HEK293 (cell line): Measurements from ENCODE around the gene PAF1.

Experiments used
- BCL11B ChIP-seq: fragments of 450-650 bp; formaldehyde crosslinking; IDR thresholded peaks from 2 replicates; pipeline ENCODE4 v1.5.1; 2016; ENCODE audit warnings: low read depth, missing biosample characterization, missing genetic modification characterization
- HOXD13 ChIP-seq: sonication (generic); formaldehyde crosslinking; IDR thresholded peaks from 2 replicates; pipeline ENCODE4 v1.8.0; 2022; ENCODE audit warnings: missing genetic modification reagents, borderline replicate concordance
- KLF8 ChIP-seq: fragments of 450-650 bp; formaldehyde crosslinking; IDR thresholded peaks from 2 replicates; pipeline ENCODE4 v1.5.1; 2016; ENCODE audit warnings: missing biosample characterization, missing genetic modification characterization
- PATZ1 ChIP-seq: fragments of 450-650 bp; formaldehyde crosslinking; IDR thresholded peaks from 2 replicates; pipeline ENCODE4 v1.5.1; 2016; ENCODE audit warnings: missing biosample characterization, missing genetic modification characterization
- PRDM1 ChIP-seq: fragments of 450-650 bp; formaldehyde crosslinking; IDR thresholded peaks from 2 replicates; pipeline ENCODE4; 2016; ENCODE audit warnings: missing biosample characterization, missing genetic modification characterization
- SCRT2 ChIP-seq: fragments of 450-650 bp; formaldehyde crosslinking; IDR thresholded peaks from 2 replicates; pipeline ENCODE4 v1.5.1; 2016; ENCODE audit warnings: missing biosample characterization, missing genetic modification characterization
- SETDB1 ChIP-seq: IDR thresholded peaks from one replicate; pipeline ENCODE4 v1.6.1; 2017; ENCODE audit warnings: mild to moderate bottlenecking, low read length, moderate library complexity, mixed read lengths; ENCODE audit not compliant: insufficient read length
- WT1 ChIP-seq: fragments of 450-650 bp; formaldehyde crosslinking; IDR thresholded peaks from 2 replicates; pipeline ENCODE4 v1.5.1; 2016; ENCODE audit warnings: missing biosample characterization, missing genetic modification characterization
- ZBTB10 ChIP-seq: fragments of 450-650 bp; formaldehyde crosslinking; IDR thresholded peaks from 2 replicates; pipeline ENCODE4 v1.5.1; 2016; ENCODE audit warnings: missing biosample characterization, missing genetic modification characterization
- ZBTB11 ChIP-seq: fragments of 450-650 bp; formaldehyde crosslinking; conservative IDR thresholded peaks from 2 replicates; pipeline ENCODE4 v1.5.1; 2016; ENCODE audit warnings: low read depth, missing biosample characterization, missing genetic modification characterization
- ZBTB17 ChIP-seq: fragments of 450-650 bp; formaldehyde crosslinking; IDR thresholded peaks from 2 replicates; pipeline ENCODE4 v1.5.1; 2016; ENCODE audit warnings: missing biosample characterization, missing genetic modification characterization
- ZBTB44 ChIP-seq: fragments of 450-650 bp; IDR thresholded peaks from 2 replicates; pipeline ENCODE4 v1.5.1; 2018; ENCODE audit warnings: missing biosample characterization, mild to moderate bottlenecking, missing genetic modification characterization
- ZBTB48 ChIP-seq: fragments of 450-650 bp; formaldehyde crosslinking; IDR thresholded peaks from 2 replicates; pipeline ENCODE4 v1.5.1; 2016; ENCODE audit warnings: missing biosample characterization, missing genetic modification characterization
- ZBTB7A ChIP-seq: fragments of 450-650 bp; formaldehyde crosslinking; IDR thresholded peaks from 2 replicates; pipeline ENCODE4 v1.5.1; 2016; ENCODE audit warnings: low read depth, missing biosample characterization, missing genetic modification characterization
- ZNF157 ChIP-seq: fragments of 450-650 bp; formaldehyde crosslinking; IDR thresholded peaks from 2 replicates; pipeline ENCODE4 v1.5.1; 2016; ENCODE audit warnings: missing biosample characterization, missing genetic modification characterization
- ZNF202 ChIP-seq: fragments of 450-650 bp; formaldehyde crosslinking; IDR thresholded peaks from 2 replicates; pipeline ENCODE4 v1.5.1; 2016; ENCODE audit warnings: missing biosample characterization, missing genetic modification characterization, borderline replicate concordance
- ZNF302 ChIP-seq: fragments of 450-650 bp; formaldehyde crosslinking; IDR thresholded peaks from 2 replicates; pipeline ENCODE4 v1.5.1; 2016; ENCODE audit warnings: missing biosample characterization, missing genetic modification characterization, low read depth
- ZNF335 ChIP-seq: fragments of 450-650 bp; formaldehyde crosslinking; conservative IDR thresholded peaks from 2 replicates; pipeline ENCODE4 v1.5.1; 2016; ENCODE audit warnings: missing biosample characterization, missing genetic modification characterization
- ZNF366 ChIP-seq: fragments of 450-650 bp; formaldehyde crosslinking; conservative IDR thresholded peaks from 2 replicates; pipeline ENCODE4 v1.5.1; 2016; ENCODE audit warnings: missing biosample characterization, missing genetic modification characterization
- ZNF549 ChIP-seq: fragments of 450-650 bp; IDR thresholded peaks from 2 replicates; pipeline ENCODE4 v1.5.1; 2018; ENCODE audit warnings: missing biosample characterization, missing genetic modification characterization, mild to moderate bottlenecking, inconsistent platforms, moderate library complexity
- ZNF596 ChIP-seq: fragments of 450-650 bp; IDR thresholded peaks from 2 replicates; pipeline ENCODE4 v1.5.0; 2018; ENCODE audit warnings: missing biosample characterization, mild to moderate bottlenecking, missing genetic modification characterization, moderate library complexity
- ZNF639 ChIP-seq: fragments of 450-650 bp; formaldehyde crosslinking; IDR thresholded peaks from 2 replicates; pipeline ENCODE4 v1.5.1; 2016; ENCODE audit warnings: missing biosample characterization, missing genetic modification characterization
- ZNF664 ChIP-seq: fragments of 450-650 bp; formaldehyde crosslinking; IDR thresholded peaks from 2 replicates; pipeline ENCODE4 v1.5.1; 2016; ENCODE audit warnings: missing biosample characterization, missing genetic modification characterization
- ZNF768 ChIP-seq: fragments of 450-650 bp; formaldehyde crosslinking; IDR thresholded peaks from 2 replicates; pipeline ENCODE4 v1.5.1; 2018; ENCODE audit warnings: missing biosample characterization, mild to moderate bottlenecking, missing genetic modification characterization
- ZNF785 ChIP-seq: fragments of 450-650 bp; formaldehyde crosslinking; IDR thresholded peaks from 2 replicates; pipeline ENCODE4 v1.5.1; 2016; ENCODE audit warnings: missing biosample characterization, missing genetic modification characterization
- ZNF791 ChIP-seq: fragments of 450-650 bp; formaldehyde crosslinking; IDR thresholded peaks from 2 replicates; pipeline ENCODE4 v1.5.1; 2016; ENCODE audit warnings: missing biosample characterization, missing genetic modification characterization
- ZSCAN30 ChIP-seq: fragments of 450-650 bp; IDR thresholded peaks from 2 replicates; pipeline ENCODE4 v1.5.1; 2018; ENCODE audit warnings: missing biosample characterization, mild to moderate bottlenecking, missing genetic modification characterization, moderate library complexity

PAF1 gene

GRCh38 chr19:39413911-39414608 lies 23.2 kb upstream of the PAF1 start (continued):
- TF ChIP-seq SCRT2 (tag by site-specific recombination), result peak; percentile 37; the same call in 1 of the 2 replicates
- peak; percentile 13; the same call in 1 of the 2 replicates for TF ChIP-seq ZNF664
- TF ChIP-seq PATZ1, result peak; percentile 8; the same call in 1 of the 2 replicates
- TF ChIP-seq ZNF157 (tag by site-specific recombination), result no peak
- TF ChIP-seq ZBTB10 (tag by site-specific recombination), result peak; percentile 46; the same call in 1 of the 2 replicates
- TF ChIP-seq HOXD13 (CRISPR knock-in tag), result no peak
- peak; percentile 3; the same call in 1 of the 2 replicates for TF ChIP-seq ZBTB48 (tag by site-specific recombination)
- no peak for TF ChIP-seq ZBTB44
- TF ChIP-seq ZNF596 (tag by site-specific recombination), result no peak
- TF ChIP-seq ZBTB7A (tag by site-specific recombination), result peak; percentile 85
- TF ChIP-seq ZNF302 (tag by site-specific recombination), result no peak
- TF ChIP-seq ZNF768 (tag by site-specific recombination), result no peak; the same call in 1 of the 2 replicates
- TF ChIP-seq WT1 (tag by site-specific recombination), result no peak
- TF ChIP-seq KLF8 (tag by site-specific recombination), result peak; percentile 61; the same call in 1 of the 2 replicates
- peak; percentile 98 for TF ChIP-seq ZSCAN30 (tag by site-specific recombination)
- TF ChIP-seq PRDM1, result no peak
- no peak for TF ChIP-seq SETDB1
- no peak for TF ChIP-seq ZNF791
- no peak for TF ChIP-seq ZNF202
- peak; percentile 95 for TF ChIP-seq ZNF335 (tag by site-specific recombination)
- TF ChIP-seq ZNF366 (tag by site-specific recombination), result no peak; the same call in 1 of the 2 replicates
- TF ChIP-seq ZNF639 (tag by site-specific recombination), result 0 out of 2 replicates have a peak, but pooled peaks have one; percentile 38
- TF ChIP-seq ZBTB17 (tag by site-specific recombination), result peak; percentile 52
- no peak for TF ChIP-seq ZNF549
- peak; percentile 27; the same call in 1 of the 2 replicates for TF ChIP-seq BCL11B (tag by site-specific recombination)
- 0 out of 2 replicates have a peak, but pooled peaks have one; percentile 13 for TF ChIP-seq ZNF785 (tag by site-specific recombination)
- 0 out of 2 replicates have a peak, but pooled peaks have one; percentile 13 for TF ChIP-seq ZBTB11 (tag by site-specific recombination)
